Right ventricle myocardium superior (tissue), 1 donor: ENCODE data around the gene C10orf71. TPM values are rescaled to one million over a fixed set of nuclear protein-coding genes. Genes with fewer than 3 reads are reported as not detected.

Experiments
- ATAC-seq: fragments of 200-7000 bp; cut with Tn5 transposase; one replicate; pipeline ENCODE4 v1.9.1; 2020; ENCODE audit warnings: mild to moderate bottlenecking; ENCODE audit not compliant: poor library complexity
- DNase-seq: peaks from one replicate; pipeline ENCODE4 v3.0.0-alpha.2; 2020
- intact Hi-C: fragments of 100-400 bp; cut with DNase I; formaldehyde crosslinking; loops from one replicate; pipeline ENCODE4 v1.11.2; 2022
- total RNA-seq: library from RNA; stranded (reverse); fragmentation: NEBNext Ultra II Directional; extraction: Animal tissue kit (Norgen Biotek cat#: 25700); gene quantifications from one replicate; pipeline ENCODE4 v1.2.1, GENCODE V29; 2021
- donor health status: DM: no; HTN: yes; CAD: no; lungs with severe emphysema.

C10orf71 gene
- total RNA-seq, 1 donor from 2014 or later, result 108 TPM

DNA sequence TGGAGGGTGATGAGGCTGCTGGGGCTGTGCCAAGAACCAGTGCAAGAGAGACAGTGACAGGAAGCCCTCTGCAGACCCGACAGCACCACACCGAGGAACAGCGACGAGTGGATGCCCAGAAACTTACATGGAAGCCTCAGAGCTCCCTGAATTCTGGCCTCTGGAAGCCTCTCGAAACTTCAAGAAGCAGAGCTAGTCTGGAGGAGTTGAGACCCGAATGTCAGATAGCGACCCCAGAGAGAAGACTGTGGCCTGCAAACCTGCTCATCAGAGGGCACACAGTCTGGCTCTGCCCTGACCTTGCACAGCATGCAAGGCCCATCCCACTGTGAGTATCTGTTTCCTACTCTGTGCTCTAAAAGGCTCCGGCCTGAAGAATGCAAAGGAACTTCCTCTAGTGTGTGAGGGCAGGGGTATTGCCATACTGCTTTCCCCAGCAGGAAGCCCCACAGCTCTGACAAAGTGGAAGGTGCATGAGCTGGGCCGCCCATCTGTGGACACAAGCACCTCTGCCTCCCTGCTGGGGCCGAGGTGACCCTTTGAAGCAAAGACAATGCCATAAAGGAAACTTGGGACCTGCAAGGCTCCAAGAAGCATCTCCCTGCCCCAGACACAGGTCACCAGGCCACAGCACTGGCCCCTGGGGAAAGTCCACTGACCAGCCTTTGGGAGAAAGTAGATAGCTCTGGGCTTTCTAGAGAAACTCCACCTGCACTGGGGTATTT lies 10.5 kb upstream of the C10orf71 start:
- DNase-seq (no peak), ATAC-seq (no peak)
- intact Hi-C loops, result no loop called here

DNA sequence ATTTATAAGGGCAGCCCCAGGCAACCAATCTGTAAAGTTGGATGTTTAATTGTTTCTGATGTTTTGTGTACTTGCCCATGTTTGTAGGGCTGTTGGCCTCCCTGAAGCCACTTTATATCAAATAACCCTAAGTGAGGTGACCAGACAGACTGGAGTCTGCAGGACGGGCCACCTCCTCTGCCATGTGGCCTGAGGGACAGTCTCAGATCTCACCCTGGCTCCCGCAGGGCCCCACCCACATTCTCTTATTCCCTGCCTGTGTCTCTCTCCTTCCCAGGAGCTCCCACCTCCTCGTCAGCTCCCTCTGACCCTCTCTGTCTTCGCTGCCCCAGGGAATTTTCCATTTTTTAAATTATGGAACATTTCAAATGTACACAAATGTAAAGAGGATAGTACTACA lies 9.5 kb upstream of the C10orf71 start:
- ATAC-seq (no peak), DNase-seq (no peak)
- intact Hi-C loops, result no loop called here

DNA sequence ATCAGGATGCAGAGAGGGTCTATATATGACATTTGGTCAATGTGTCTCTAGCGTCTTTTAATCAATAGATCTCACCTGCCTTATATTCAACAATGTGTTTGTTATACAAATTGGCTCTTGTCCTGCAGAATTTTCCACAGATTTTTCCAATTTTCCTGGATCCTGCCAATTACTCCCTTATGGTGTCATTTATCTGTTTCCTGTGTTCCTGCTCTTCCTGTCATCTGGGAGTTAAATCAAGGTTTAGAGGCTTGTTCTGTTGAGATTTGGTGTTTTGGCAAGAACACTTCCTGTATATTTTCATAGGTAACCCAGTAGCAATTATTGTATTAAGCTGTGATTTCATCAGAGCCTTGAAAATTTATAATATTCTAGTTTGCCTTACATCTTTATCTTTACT lies 8.8 kb upstream of the C10orf71 start:
- intact Hi-C loops, result no loop called here
- DNase-seq, result no peak
- no peak for ATAC-seq

DNA sequence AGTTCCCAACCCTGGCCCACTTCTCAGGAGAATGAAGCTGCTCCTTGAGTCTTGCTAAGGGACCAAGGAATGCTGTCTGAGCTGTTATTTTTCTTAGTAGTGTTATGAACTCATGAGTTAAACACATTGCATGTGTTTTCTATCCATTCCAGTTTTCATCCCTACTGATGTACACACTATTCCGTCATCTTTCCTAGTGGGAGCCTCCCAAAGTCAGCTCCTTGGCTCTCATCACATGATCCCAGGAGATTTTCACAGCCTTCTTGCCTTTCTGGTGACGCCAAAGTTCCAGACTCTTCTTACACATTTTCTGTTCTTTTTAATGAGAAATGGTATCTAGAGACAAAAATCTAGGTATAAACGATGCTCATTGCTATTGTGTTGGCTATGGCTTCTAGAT lies 8.4 kb upstream of the C10orf71 start:
- ATAC-seq, result no peak
- intact Hi-C loops, result no loop called here
- no peak for DNase-seq

DNA sequence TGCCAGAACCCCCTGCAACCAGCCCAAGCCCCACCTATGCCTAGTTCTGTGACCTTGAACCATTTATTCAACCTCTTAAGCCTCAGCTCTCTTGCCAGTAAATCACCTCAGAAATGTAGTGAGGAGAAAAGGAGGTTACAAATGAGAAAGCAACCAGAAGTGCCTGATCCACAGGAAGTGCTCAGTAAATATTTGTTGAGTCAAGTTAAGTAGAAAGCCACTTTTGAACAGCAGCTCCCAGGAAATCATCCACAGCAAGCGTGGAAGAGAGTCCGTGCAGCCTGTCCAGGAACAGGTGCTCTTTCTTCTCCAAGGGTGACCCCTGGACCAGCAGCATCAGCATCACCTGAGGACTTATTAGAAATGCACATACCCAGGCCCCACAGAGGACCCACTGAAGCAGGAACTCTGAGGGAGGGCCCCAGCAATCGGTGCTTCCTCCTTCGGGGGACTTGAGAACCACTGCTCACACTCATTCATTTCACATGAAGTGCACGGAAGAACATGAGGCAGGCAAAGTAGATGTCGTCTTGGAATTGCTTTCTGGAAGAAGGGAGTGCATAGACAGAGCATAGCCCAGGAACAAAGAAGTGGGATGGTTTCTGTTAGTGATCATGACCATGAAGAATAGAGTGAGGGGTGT lies 6.3 kb upstream of the C10orf71 start:
- ATAC-seq (no peak), DNase-seq (no peak)
- intact Hi-C loops, result no loop called here

DNA sequence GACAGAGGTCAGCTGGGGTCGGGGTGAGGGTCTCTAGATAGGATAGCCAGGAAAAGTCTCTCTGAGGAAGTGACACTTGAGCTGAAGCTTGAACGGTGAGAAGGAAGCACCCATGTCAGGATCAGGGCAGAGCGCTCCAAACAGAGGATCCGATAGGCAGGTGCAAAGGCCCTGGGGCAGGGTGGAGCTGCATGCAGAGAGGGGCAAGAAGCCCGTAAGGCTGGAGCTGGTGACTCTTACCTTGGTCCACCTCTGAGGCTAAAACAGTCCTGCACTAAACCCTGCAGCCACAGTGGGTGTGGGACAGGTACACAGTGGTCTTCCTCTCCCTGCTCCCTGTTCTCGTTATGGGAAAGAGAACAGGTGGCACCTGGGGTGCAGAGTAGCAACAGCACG lies 5.8 kb upstream of the C10orf71 start:
- DNase-seq, result no peak
- intact Hi-C loops, result no loop called here
- no peak for ATAC-seq

DNA sequence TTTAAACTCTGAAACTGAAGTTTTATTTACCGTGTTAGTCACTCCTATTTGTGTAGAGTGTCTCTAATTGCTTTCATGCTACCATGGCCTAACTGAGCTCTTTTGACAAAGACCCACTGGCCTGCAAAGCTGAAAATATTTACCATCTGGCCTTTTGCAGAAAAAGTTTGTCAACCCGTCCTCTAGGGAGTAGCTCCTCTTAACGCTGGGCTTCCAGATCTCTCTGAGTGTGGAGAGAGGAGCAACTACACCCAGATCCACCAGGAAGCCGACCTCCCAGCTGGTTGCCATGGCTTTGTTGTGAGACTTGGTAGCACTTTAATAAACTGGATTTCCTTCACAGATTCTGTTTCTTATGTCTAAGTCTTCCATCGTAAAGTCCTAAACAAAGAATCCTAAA lies 4.2 kb upstream of the C10orf71 start:
- intact Hi-C loops, result loop anchor here (5.0 kb wide), 1 partner anchor 67 kb away; no protein-coding TSS in a partner anchor
- ATAC-seq, result no peak
- DNase-seq, result no peak

DNA sequence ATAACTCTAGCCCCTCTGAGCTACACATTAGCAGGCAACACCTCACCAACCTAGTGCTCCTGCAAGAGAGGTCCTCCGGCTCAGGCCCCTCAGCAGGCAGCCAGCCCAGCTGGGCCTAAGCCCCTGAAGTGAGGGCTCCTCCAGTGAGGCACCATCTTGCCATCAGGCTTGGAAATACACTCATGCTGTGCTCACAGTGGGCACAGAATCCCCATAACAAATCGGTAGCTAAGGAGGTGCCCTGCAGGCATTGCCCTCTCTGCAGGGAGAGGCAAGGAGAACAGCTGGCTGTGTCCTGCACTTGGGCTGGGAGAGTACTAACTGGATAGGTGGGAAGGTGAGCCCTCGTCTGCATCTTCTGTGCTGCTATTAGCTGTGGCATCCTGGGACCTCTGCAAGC lies 3.7 kb upstream of the C10orf71 start:
- DNase-seq, result no peak
- intact Hi-C loops, result loop anchor here (5.0 kb wide), 1 partner anchor 68 kb away; no protein-coding TSS in a partner anchor
- no peak for ATAC-seq

DNA sequence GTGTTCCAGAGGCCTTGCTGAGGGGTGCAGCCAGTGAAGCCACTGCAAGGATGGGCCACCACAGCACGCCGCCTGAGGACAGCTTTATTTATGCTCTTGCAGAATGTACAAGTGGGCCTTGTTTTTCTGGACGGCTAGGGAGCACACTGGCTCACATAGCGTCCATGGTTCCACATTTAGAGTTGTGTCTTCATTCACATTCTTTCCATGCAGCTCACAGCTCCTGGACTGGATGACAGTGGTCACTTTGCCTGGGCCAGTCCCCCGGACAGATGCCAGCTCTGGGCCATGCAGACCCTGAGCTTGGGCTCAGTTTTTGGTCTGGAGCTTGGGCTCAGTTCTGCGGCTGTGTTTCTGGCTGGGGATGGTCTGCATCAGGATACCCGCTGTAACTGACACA lies 2.6 kb upstream of the C10orf71 start:
- DNase-seq (no peak), ATAC-seq (no peak)
- intact Hi-C loops, result loop anchor here (5.0 kb wide), 1 partner anchor 69 kb away; no protein-coding TSS in a partner anchor

DNA sequence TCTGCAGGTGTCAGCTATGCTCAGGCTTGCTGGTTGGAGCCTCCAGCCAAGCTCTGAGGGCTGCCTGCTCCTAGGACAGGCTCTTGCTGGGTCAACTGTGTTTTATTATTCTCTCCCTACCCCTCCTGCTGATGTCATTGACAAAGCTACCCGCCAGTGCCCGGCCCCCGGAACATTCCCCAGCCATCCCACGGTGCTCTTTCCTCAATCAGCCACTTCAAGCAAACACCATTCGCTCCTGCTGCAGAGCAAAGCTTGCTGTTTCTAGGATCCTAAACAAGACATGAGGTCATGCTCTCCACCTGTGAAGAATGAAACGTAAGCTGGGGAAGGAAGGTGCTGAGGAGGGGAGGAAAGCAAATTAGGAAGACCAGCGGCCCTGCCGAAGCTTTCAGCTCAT lies 2.1 kb upstream of the C10orf71 start:
- intact Hi-C loops, result loop anchor here (5.0 kb wide), 1 partner anchor 70 kb away; no protein-coding TSS in a partner anchor
- DNase-seq (no peak), ATAC-seq (no peak)

DNA sequence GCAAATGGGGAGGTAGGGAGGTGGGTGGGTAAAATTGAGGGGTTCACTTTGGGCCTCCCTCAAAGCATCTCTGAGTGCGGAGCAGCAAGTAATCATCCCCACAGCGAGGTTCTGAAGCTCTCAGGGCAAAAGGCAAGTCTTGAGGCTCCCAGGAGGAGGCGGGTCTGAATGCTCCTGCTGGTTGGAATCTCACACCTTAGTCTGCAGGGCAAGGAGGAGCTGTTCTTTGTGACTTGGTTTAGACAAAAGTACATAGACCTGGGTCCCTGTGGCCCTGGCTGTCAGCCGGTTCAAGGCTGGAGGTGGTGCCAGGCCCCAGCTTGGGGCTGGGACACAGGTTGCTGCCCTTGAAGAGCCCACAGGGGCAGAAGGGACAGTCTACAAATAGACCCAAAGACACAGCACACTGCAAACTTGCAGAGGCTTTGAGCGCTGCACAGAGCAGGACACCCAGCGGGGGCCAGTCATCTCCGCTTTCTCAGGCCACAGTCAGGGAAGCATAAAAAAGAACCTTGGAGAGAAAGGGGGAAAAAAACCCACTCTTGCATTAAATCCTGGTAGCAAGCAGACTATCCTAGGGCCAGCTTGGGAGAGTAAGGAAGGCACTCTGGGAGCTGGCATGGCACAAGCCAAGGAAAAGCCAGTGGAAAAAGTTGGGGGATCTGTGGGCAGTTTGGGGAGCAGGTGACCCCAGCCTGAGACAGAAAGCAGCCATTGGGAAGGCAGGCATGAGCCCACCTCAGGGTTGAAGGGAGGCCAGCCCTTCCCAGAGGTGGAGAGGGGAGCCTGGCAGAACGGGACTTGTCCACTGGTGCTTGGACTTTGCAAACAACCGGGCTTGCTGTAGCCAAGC lies 926 bp upstream of the C10orf71 start:
- ATAC-seq (peak; percentile 60), DNase-seq (peak; percentile 66)
- intact Hi-C loops, result loop anchor here (5.0 kb wide), 1 partner anchor 71 kb away; no protein-coding TSS in a partner anchor

DNA sequence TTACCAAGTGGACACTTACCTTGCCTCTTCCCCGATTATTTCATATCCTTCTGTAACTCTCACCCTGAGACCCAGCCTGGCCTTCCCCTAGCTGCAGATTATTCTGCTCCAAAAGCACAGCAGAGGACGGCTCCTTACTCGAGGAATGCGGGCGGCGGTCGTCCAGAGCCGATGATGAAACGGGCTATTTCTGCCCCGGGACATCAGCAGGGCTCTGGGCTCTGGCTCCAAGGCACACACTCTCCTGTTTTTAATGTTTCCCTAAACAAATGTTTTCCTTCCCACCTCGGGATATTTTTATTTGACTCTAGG lies 343 bp upstream of the C10orf71 start:
- DNase-seq (peak; percentile 80), ATAC-seq (peak; percentile 79)
- intact Hi-C loops, result loop anchor here (5.0 kb wide), 1 partner anchor 71 kb away; no protein-coding TSS in a partner anchor

DNA sequence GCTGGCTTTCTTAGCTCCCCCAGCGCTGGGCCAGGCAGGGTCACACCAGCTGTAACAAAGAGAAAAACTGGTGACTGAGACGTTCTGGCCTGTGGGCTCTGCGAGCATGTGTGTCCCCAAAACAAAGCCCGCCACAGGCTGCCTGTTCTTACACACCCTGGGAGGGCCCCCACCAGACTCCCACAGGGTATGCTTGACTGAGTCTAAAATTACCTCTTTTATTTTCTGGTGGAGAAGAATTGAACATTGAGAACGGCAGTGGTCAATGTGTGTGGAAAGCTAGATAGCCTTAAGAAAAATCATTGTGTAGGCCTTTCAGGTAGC lies 808 bp downstream of the C10orf71 start:
- intact Hi-C loops, result loop anchor here (5.0 kb wide), 1 partner anchor 72 kb away; no protein-coding TSS in a partner anchor
- DNase-seq (no peak), ATAC-seq (peak; percentile 1)

DNA sequence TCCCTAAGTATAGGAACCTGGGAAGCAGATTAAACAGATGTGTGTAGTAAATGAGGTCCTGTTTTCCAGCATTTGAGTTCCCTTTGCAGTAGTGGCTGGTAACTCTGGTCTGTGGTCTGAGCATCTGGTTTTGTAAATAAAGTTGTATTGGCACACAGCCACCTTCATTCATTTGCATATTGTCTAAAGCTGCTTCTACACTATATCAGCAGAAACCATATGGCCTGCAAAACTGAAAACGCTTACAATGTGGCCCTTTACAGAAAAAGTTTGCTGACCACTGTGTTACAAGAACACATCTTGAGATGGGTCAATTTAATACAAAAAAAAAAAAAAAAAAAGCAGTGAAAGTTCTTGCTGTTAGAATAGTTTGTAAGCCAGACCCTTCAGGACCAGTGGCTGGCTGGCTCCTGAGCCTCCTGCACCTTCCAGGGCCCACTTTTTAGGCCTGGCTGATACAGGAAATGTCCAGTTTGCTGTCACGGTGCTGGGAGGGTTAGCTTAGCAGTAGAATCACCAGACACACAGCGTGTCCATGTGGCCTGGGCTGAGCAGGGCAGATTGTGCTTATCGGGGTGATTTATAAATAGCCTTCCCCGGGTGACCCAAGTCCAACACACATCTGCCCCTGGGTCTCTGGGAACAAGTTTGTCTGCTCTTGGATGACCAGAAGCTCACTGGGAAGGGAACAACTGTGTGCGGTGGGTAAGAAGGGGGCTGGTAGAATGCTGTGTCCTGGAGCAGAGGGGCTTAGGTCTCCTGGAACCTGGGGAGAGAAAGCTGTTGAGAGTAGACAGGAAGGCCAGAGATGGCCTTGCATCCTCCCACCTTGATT lies 1.4 kb downstream of the C10orf71 start:
- intact Hi-C loops, result no loop called here
- ATAC-seq (peak; percentile 75), DNase-seq (peak; percentile 71)

DNA sequence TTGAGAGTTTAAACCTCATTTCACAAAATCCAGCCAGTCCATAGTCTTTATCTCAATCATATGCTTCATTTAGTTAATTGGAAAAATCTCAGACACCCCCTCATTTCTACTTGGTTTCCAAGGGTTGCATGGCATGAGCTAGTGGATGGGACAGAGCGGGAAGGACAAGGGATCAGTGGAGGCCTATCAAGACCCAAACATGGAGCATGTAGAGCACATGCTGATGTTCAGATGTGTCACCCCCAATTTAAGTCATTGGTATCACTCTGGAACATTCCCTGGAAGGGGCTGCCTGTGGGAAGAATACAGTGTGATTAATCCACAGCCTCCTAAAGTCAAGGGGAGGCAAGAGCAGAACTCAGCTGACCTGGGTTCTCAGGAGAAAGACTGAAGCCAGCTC lies 2.3 kb downstream of the C10orf71 start:
- intact Hi-C loops, result no loop called here
- no peak for DNase-seq

DNA sequence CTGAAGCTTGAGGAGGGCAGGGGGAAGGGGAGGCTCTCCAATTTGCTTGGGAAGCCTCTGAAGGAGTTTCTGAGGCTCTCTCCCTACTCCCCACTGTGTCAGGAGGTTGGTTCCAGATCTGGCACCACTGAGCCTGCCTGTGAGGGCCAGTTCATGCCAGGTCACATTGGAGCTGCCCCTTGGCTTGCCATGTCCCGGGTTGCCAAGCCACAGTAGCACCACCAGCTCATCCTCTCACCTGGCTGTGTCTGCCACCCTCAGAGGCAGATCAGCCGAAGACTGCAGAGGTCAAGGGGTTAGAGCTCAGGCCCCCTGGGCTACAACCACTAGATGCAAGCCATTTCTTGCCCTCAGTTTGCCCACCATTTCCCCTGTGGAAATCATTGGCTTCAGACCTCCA lies 3.1 kb downstream of the C10orf71 start:
- DNase-seq (no peak), ATAC-seq (no peak)
- intact Hi-C loops, result no loop called here

More for the DNA sequence above, 2.3 kb downstream of the C10orf71 start:
- no peak for ATAC-seq

DNA sequence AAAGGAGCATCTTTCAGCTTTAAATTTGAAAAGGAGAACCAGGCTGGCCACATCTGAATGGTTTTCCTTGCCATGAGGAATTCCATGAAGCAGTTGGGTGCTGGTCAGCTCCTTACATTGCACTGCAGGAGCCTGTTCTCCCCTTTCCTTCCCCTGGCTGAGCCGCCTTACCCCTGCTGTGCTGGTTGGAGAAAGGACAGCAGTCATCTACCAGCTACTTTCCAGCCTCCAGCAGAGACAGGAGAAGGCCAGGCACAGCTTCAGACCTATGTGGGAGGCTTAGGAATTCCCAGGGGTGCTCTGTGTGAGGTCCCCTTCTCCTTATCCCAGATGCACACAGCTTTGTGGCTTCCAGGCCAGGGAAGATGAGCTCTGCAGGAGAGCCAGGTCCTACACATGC lies 4.7 kb downstream of the C10orf71 start:
- no peak for DNase-seq
- intact Hi-C loops, result no loop called here
- ATAC-seq, result no peak

DNA sequence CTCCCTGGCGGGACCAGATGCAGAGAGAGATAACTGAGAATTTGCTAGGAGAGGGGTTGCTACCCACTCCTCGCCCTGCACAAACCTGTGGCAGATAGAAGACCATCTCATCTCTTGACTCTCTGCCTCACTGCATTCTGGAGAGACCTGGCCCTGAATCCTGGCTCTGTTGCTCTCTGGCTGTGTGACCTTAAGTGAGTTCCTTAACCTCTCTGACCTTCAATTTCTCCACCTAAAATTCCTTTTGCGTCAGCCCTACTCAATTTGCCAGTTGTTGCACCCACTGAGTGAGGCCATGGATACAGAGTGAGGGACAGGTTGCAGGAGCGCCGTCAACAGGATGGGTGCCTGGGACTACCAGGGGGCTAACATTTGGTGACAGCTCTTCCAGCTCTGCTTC lies 5.2 kb downstream of the C10orf71 start:
- no peak for DNase-seq
- no peak for ATAC-seq
- intact Hi-C loops, result no loop called here

DNA sequence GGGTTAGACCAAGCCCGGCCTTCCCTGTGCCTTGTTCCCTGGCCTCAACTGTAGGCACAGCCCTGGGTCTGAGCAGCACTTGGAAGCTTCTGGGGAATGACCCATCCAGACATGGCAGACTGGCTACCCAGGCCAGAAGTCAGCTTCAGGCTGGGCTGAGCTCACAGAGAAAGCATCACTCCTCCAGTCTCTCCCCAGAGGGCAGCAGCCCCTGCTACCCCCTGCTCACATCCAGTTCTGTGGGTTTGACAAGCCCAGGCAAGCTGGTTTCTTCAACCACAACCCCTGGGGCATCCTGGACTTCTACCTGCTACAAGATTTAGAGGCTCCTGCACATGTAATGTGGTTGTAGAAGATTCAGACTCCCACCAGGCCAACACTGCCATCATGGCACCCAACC lies 9.0 kb downstream of the C10orf71 start:
- intact Hi-C loops, result no loop called here
- ATAC-seq (no peak), DNase-seq (no peak)
